ENCODE data around the gene NALCN.

DNA sequence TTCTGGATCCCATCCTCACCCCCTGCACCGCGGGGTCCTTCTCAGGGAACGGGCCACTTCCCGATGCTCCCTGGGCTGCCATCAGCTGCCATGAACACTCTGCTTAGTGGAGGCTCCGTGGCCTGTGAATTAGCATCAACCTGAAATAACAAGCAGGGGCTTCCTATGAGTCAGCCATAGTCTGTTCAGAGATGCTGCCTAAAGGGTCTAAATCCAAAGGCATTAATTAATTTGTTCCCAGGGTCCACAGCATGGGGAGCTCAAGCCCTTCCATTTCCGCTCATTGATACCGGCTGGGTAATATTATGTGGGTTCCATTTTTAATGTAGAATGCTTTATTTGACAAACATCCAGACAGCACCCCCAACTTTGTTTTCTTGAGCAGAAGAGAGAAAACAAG is 399.8 kb downstream of the NALCN start:
- TF ChIP-seq, protein P1, sequence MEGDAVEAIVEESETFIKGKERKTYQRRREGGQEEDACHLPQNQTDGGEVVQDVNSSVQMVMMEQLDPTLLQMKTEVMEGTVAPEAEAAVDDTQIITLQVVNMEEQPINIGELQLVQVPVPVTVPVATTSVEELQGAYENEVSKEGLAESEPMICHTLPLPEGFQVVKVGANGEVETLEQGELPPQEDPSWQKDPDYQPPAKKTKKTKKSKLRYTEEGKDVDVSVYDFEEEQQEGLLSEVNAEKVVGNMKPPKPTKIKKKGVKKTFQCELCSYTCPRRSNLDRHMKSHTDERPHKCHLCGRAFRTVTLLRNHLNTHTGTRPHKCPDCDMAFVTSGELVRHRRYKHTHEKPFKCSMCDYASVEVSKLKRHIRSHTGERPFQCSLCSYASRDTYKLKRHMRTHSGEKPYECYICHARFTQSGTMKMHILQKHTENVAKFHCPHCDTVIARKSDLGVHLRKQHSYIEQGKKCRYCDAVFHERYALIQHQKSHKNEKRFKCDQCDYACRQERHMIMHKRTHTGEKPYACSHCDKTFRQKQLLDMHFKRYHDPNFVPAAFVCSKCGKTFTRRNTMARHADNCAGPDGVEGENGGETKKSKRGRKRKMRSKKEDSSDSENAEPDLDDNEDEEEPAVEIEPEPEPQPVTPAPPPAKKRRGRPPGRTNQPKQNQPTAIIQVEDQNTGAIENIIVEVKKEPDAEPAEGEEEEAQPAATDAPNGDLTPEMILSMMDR (IDR thresholded peaks at IDR 0.05) = no peak
- TF ChIP-seq POLR2A (IDR thresholded peaks at IDR 0.05) = no peak

Measured in body of pancreas (tissue), 4 donors.